ENCODE measurements around the gene NBPF9. TPM values are rescaled to one million over a fixed set of nuclear protein-coding genes. Genes with fewer than 3 reads are reported as not detected.
"Not testable (repeated sequence)": the region's sequence is repeated elsewhere in the genome, so short reads cannot be mapped to it uniquely, and the experiment has no call there.

NBPF9 gene
- total RNA-seq, 1 experiment from 2014 or later: 4.5 TPM

- H3K9me3 Mint-ChIP-seq: not testable (repeated sequence)
These were observed 94.6 kb downstream of the NBPF9 start for GRCh38 chr1:149008769-149009168.

DNA sequence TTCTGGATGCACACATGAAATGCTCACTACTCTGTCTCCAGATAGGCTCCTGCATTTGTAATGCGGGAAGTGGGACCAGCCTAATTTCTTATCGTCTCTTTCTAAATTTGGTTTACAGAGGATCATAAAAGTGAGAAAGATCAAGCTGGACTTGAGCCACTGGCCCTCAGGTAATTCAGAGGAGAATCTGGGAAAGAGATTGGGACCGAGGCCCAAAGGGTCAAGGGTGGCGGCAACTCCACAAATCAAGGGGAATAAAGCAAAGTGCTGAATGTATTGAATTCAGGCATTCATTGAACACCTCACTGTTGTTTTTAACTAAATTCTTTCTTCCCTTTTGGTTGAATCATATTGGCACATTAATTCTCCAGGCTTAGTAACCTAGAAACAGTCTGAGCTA lies 95.0 kb downstream of the NBPF9 start:
- ATAC-seq; H3K4me1 Mint-ChIP-seq; CTCF ChIA-PET; DNase-seq (ENCODE audit: low spot score); H3K36me3 Mint-ChIP-seq; H3K27ac Mint-ChIP-seq; POLR2A ChIA-PET; H3K27me3 Mint-ChIP-seq (ENCODE audit: low read depth); H3K9me3 Mint-ChIP-seq; H3K4me3 Mint-ChIP-seq: not testable (repeated sequence)

More at GRCh38 chr1:149008769-149009168, 94.6 kb downstream of the NBPF9 start:
- H3K27me3 Mint-ChIP-seq (ENCODE audit: low read depth); DNase-seq (ENCODE audit: low spot score); H3K4me3 Mint-ChIP-seq; CTCF ChIA-PET; H3K27ac Mint-ChIP-seq; POLR2A ChIA-PET; H3K4me1 Mint-ChIP-seq; H3K36me3 Mint-ChIP-seq; ATAC-seq: not testable (repeated sequence)
